GM10847 (cell line): Measurements from ENCODE around the gene TUBGCP2.

ENCODE experiments used
- POLR2A ChIP-seq: IDR thresholded peaks from 2 replicates; pipeline ENCODE4 v1.6.1; 2011; ENCODE audit not compliant: insufficient read length; ENCODE audit errors: extremely low read depth

TUBGCP2 gene

DNA sequence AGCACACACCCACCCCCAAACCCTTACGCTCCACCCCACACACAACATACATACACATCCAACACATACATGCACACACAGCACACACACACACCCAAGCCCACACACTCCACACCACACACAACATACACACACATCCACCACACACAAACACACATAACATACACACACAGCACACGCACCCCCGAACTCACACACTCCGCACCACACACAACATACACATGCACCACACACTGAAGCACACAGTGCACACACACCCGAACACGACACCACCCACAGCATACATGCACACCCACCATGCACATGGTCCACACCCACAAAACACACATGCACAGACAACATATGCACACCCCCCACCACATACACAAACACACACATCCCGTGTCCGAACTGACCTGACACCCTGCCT is 40.5 kb upstream of the TUBGCP2 start:
- TF ChIP-seq POLR2A: no peak

DNA sequence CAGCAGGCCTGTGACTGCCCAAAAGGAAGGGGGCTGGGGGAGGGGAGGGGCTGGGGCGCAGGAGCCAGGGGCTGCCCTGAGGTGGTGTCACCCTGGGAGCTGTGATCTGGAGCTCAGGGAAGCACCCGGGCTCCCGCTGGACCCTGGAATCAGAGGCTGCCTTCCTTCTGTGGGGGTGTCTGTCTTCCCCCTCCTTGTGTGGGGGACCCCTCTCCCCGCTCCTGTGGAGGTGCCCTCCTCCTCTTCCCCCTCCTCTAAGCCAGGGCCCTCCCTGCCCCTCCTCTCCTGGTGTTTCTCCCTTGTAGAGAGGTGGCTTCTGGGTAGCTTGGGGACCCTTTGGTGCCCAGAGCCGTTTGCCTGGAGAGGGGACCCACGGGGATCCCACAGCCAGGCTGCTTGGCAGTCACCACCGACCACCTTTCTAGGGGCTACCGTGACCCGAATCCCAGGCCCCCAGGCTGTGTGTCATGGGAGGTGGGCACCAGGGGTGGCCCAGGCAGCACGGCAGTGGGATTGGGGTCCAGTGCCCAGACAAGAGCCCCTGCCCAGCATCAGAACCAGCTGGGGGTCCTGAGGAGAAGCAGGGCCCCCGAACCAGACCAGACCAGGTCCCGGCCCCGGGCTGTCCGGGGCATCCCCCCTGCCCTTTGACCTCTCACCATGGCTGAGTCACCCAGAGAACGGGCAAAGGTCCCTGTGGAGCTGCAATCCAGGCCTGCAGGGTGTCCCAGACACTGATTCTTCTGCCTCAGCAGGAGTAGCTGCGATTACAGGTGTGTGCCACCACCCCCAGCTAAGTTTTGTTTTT is 39.2 kb upstream of the TUBGCP2 start:
- TF ChIP-seq POLR2A: no peak

DNA sequence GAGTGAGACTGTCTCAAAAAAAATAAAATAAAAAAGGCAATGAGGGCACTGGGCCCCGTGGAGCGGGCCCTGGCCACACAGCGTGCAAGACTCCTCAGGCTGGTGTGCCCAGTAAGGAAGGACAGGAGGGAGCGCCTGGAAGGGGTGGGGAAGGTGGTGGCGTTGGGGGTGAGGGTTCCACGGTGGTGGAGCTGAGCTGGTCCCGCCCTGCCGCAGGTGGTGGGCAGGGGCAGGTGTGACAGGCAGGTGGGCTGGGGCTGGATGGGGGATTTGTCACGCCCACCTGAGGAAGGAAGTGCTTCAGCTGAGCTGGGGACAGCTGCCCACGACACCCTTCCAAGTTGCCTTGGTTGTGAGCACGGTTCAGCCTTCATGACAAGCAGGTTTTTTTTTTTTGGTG is 37.7 kb upstream of the TUBGCP2 start:
- no peak for TF ChIP-seq POLR2A

DNA sequence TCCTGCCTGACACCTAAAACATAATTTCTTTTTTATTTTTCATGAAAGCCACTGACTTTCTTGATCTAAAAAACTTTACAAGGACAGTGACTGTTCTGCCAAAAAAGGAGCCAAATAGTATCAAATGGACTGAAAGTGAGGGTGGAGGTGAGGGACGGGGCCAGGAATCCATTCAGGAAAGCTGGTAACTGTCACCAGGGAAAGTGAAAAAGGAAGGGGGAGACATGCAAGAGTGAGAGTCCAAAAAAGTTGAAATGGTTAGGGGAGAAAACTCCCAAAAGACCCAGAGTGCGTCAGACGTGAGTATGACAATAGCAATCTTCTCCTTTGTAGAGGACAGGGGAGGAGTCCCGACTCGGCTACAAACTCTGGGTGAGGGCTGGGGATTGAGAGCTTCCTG is 35.6 kb upstream of the TUBGCP2 start:
- no peak for TF ChIP-seq POLR2A

DNA sequence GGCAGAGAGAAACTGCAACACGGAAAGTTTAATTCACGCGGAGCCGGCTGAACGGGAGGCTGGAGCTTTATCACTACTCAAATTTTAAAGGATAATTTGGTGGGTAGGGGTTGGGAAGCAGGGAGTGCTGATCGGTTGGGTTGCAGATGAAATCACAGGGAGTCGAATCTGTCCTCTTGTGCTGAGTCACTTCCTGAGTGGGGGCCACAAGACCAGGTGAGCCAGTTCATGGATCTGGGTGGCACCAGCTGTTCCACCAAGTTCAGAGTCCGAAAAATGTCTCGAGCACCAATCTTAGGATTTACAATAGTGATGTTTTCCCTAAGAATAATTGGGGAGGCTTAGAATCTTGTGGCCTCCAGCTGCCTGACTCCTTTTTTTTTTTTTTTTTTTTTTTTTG is 34.9 kb upstream of the TUBGCP2 start:
- no peak for TF ChIP-seq POLR2A

DNA sequence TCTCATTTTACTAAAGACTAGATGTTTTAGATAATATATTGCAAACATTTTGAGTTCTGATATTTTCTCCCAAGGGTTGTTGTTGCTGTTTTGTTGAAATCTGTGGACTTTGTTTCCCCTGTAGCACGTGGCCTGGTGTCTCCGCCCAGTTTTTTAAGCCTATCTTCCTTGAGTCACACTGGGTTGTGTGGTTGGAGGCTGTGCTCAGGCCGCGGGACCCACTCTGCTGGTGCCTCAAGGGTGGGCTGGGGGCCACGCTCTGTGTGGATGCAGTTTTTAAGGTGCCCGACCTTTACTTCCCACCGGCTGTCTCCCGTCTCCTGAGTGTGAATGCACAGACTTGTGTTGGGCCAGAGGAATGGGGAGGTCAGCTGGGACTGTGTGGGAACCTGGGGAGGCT is 34.3 kb upstream of the TUBGCP2 start:
- TF ChIP-seq POLR2A: no peak

DNA sequence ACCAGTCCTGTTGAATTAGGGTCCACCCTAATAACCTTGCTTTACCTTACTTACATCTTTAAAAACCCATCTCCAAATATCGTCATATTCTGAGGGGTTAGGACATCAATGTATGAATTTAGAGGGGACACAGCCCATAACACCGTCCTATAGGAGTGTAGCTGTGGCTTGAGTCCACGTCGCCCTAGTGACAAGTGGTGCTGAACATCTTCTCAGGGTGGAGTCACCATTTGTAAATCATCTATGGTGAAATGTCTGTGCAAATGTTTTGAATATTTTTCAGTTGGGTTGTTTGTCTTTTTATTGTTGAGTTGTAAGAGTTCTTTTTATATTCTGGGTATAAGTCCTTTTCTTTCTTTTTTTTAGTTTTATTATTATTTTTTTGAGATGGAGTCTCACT is 33.3 kb upstream of the TUBGCP2 start:
- TF ChIP-seq POLR2A: no peak

DNA sequence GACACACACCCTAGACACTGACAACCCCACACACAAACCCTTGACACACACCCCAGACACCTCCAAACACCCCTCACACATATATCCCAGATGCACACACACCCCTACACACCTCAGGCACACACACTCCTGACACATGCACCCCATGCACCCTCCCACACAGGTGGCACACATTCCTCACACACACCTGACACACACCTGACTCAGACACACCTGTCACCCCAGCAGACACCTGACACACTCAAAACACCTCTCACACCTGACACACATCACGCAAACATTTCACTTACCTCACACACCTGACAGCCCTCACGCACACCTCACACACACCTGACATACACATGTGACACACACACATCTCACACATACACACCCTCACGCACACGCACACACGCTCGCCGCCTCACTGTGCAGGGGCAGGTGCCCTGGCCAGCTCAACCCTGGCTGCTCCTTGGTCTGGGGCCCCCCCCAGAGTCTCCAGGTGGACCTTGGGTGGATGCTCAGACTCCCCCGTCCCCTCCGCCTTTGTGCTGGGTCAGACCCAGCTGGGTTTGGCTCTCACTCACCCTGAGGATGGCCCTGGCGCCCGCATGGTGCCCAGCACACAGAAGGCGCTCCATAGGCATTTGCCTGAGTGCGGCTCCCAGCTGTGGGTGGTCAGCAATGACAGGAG is 31.2 kb upstream of the TUBGCP2 start:
- TF ChIP-seq POLR2A: no peak

DNA sequence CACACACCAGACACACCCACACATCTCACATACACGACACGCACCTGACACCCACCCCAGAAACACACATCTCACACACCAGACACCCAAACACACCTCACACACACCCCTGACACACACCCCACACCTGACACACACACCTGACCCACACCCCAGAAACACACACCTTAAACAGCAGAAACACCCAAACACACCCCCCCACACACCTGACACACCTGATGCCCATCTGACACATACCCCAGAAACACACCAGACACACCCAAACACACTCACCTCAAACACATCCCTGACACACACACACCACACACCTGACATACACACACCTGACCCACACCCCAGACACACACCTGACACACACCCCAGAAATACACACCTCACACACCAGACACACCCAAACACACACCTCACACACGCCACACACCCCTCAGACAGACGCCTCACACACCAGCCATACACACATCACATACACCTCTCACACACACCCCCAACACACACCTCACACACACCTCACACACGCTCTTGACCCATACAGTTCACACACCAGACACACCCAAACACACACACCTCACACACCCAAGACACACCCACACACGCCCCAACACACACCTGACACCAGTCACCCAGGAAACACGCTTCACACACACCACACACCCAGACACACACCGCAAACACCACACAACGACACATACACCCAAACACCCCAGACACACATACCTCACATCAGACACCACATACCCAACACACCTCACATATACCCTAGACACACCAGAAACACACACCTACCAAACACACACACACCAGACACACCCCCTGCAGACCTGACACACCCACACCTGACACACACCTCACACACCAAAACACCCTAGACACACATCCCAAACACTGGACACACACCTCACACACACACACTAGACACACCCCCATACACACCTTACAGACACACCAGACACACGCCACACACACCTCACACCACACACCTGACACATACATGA is 29.7 kb upstream of the TUBGCP2 start:
- TF ChIP-seq POLR2A: no peak

DNA sequence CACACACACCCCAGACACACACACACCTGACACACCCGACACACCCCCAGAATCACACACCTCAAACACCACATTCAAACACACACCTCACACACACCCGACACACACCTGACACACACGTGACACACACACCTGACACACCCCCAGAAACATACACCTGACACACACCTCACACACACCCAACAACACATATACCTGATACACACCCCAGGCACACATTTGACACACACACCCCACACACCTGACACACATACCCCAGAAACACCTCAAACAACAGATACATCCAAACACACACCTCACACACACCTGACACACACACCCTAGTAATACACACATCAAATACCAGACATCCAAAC is 28.7 kb upstream of the TUBGCP2 start:
- no peak for TF ChIP-seq POLR2A

DNA sequence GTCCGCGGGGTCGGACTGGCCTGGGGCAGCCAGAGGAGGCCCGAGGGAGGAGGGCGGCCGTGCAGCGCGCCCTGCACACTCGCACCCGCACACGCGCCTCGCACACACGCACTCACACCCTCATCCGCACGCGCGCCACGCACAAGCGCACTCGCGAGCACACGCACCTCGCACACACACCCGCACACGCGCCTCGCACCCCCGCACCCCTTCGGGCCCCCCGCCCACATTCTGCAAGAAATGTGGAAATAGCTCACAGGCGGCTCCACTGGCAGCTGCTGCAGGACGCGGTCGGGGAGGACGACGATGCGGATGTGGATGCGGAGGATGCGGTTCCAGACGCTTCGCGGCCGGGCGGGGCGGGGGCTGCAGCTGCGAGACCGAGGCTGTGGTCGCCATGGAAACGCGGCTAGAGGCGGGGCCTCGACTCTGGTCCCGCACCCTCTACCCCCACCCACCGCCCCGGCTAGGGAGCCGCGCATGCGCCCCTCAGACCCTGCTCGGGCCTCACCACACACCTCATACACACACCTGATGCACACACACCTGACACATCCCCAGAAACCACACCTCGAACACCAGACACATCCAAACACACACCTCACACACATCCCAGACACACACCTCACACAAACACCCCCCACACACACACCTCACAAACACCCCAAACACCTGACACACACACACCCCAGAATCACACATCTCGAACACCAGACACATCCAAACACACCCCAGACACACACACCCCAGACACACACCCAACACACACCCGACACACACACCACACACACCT is 28.1 kb upstream of the TUBGCP2 start, which contains the start of gene CALY:
Gene CALY, minus strand, starts transcription at position 320 of the 793 bp plus-strand sequence. CDS start 7,907 bp downstream, outside the sequence.
- no peak for TF ChIP-seq POLR2A

DNA sequence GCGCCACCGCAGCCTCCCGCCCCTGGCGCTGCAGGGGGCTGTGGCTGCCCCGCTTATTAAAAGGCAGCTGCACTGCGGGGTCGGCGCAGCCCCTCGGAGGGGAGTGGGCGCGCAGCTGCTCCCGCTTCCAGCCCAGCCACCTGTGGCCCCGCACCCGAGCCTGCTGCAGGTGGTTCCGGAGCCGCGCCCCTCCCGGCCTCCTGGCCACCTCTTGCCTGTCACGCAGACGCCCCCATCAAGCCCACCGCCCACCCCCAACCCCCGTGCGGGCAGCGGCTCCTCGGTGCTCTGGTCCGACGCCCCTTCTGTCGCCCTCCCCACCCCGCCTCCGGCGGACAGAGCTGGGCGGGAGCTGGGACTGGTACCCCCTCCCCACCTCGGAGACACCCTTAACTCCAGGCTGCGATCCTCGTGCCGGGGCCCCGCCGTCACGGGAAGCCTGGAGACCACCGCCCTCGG is 27.5 kb upstream of the TUBGCP2 start:
- no peak for TF ChIP-seq POLR2A

DNA sequence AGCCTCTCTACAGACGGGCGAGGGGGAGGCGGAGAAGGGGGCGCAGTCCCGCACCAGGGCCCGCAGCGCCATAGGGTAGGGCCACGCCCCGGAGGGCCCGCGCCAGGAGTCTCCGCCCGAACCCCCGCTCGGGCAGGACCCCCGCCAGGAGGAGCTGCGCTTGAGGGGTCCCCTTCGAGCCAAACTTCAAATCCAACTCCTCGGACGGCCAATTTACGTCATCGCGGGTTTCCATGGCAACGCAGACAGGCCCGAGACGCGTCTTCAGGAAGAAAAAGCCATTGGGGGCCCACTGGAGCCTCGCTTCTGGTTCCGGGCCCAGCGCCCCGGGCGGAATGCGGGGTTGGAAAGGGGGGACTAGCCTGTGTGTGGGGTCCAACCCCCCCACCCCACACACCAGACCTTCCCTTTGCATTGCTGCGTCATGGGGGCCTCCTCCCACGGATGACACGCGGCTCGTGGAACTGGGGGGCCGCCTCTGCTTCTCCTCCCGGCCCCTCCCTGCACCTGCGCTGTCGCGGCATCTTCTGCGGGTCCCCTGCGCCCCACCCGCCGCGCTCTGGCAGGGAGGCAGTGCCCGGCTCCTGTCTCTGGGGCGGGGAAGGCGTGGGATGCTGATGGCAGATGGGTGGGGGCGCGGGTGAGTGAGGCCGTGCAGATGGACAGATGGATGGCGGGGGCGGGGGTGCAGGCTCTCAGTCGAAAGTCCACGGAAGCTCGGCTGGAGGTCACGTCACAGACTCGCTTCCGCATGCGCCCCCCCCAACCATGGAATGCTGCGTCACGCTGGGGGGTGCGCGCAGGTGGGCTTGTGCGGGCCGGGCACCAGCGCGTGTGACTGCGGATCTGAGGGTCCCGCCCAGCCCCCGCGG is 26.8 kb upstream of the TUBGCP2 start:
- no peak for TF ChIP-seq POLR2A
